Measurements from ENCODE around the gene STKLD1.

The STKLD1 gene

DNA sequence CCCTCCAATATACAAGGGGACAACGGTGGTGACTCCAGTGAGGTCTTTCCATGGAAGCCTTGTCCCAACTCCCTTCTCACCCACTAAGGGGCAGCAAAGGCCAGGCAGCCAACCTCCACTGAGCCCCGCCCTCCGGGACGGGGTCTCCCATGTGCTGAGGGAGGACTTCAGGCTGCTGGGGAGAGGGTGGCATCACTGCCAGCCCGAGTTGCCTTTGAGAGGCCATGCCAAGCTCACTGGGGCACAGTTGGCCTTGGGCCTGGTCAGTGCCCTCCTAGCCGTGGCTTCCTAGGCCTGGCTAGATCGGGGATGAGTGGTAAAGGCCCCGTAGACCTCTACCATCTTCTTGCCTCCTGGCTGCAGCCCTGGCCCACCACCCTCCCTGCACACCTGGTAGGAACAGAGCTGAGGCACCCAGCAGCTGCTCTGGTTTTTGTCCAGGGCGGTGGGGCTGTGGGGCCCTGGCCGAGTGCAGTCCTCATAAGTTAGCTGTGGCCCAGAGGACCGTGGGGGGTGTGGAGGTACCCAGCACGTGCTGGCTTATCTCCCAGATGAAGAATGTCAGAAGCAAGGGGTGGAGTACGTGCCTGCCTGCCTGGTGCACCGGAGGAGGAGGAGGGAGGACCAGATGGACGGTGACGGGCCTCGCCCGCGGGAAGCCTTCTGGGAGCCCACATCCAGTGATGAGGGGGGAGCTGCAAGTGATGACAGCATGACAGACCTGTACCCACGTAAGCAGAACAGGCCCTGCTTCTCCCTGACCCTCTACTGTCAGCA lies 16.6 kb upstream of the STKLD1 start:
- ChIA-PET POLR2A (ENCODE audit: low non-redundant PET) (interaction anchor here (0.6 kb wide), 1 partner anchor 13 kb away, joined by 3 read pairs; no protein-coding TSS in a partner anchor), CTCF (interaction anchor here (0.7 to 1.5 kb wide), 5 partner anchors 18 to 127 kb away, joined by 4 to 9 read pairs (median 5); no protein-coding TSS in a partner anchor)
- no peak for DNase-seq (ENCODE audit: low spot score)

GRCh38 chr9:133360400-133361393 lies 15.5 kb upstream of the STKLD1 start:
- no peak for DNase-seq (ENCODE audit: low spot score)
- peak overlapping the region; percentile 75 for H3K27ac ChIP-seq
- CTCF ChIA-PET, result interaction anchor here (0.6 to 1.3 kb wide), 4 partner anchors 14 to 44 kb away, joined by 3 to 5 read pairs (median 4); no protein-coding TSS in a partner anchor
- TF ChIP-seq, protein P1, sequence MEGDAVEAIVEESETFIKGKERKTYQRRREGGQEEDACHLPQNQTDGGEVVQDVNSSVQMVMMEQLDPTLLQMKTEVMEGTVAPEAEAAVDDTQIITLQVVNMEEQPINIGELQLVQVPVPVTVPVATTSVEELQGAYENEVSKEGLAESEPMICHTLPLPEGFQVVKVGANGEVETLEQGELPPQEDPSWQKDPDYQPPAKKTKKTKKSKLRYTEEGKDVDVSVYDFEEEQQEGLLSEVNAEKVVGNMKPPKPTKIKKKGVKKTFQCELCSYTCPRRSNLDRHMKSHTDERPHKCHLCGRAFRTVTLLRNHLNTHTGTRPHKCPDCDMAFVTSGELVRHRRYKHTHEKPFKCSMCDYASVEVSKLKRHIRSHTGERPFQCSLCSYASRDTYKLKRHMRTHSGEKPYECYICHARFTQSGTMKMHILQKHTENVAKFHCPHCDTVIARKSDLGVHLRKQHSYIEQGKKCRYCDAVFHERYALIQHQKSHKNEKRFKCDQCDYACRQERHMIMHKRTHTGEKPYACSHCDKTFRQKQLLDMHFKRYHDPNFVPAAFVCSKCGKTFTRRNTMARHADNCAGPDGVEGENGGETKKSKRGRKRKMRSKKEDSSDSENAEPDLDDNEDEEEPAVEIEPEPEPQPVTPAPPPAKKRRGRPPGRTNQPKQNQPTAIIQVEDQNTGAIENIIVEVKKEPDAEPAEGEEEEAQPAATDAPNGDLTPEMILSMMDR (conservative IDR thresholded peaks at IDR 0.05; ENCODE audit: low read depth), result no peak
- POLR2A ChIA-PET (ENCODE audit: low non-redundant PET), result interaction anchor here (0.6 kb wide), 1 partner anchor 29 kb away, joined by 4 read pairs; no protein-coding TSS in a partner anchor

More for the DNA sequence above, 16.6 kb upstream of the STKLD1 start:
- H3K27ac ChIP-seq, result peak overlapping the region; percentile 75
- TF ChIP-seq, protein P1 (conservative IDR thresholded peaks at IDR 0.05; ENCODE audit: low read depth), result no peak; the same call in 1 of the 2 replicates

DNA sequence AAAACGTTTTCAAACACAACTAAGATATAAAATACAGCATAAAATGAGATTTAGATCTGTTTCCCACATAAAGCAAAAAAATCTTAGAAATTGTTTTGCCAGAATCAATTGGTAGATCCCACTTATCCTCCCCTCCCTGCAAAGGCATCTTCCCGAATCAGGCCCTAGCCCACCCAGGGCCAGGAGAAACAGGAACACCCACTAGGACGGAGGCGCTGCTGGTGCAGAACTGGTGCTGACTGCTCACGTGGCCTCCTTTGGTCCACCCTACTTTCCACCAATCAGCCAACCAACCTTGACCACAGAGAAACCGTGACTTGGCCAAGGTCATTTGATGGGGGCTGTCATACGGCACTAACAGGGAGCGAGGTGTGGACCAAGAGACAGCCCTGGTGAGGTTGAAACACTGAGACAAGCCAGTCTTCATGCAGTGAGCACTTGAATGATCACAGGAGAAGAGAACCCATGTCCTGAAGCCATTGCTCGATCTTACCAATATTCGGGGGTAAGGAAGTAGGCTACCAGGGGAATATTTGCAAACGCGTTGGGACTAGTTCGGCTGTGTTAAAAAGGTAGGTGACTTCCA lies 14.6 kb upstream of the STKLD1 start:
- H3K27ac ChIP-seq, result peak overlapping the region; percentile 75
- TF ChIP-seq, protein P1 (conservative IDR thresholded peaks at IDR 0.05; ENCODE audit: low read depth), result no peak
- no peak for DNase-seq (ENCODE audit: low spot score)
- CTCF ChIA-PET, result no interaction called here
- POLR2A ChIA-PET (ENCODE audit: low non-redundant PET), result no interaction called here

DNA sequence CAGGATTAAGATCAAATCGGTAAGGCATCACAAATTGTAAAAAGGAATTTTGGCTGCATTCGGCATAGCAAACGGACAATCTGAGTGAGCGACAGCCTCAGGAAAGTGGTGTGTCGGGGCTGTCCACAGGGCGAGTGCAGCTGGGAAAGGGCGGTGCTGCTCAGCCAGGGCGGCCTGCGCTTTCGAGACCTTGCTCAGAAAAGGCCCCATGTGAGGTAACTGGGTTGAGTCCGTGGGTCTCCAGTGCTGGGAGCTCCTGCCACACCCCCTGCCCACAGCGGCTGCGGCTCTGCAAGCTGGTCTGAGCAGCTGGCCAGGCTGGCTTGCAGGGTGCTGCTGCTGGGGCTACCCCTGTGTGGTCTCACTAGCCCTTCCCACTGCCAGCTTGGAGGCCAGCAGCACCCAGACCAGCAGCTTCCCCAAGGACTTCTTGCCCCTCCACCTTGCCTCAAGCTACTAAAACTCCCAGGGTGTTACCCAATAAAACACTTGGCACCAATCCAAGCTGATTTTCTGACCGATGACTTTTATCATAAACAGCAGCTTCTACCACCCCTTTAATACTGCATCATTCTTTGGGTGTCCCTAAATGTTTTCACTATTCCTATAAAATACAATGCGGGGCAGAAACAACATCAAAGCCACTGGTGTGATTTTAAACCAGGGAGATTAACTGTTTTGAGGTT lies 13.7 kb upstream of the STKLD1 start:
- peak overlapping the region; percentile 75 for H3K27ac ChIP-seq
- DNase-seq (ENCODE audit: low spot score), result no peak
- ChIA-PET POLR2A (ENCODE audit: low non-redundant PET) (no interaction called here), CTCF (interaction anchor here (0.5 to 1.2 kb wide), 2 partner anchors 16 to 75 kb away, joined by 3 read pairs; no protein-coding TSS in a partner anchor)
- TF ChIP-seq, protein P1 (conservative IDR thresholded peaks at IDR 0.05; ENCODE audit: low read depth), result no peak

- DNase-seq (ENCODE audit: low spot score), result no peak
- CTCF ChIA-PET, result interaction anchor here (0.9 kb wide), 1 partner anchor 10 kb away, joined by 3 read pairs; the partner anchor contains the start of genes SURF1 and SURF2
- TF ChIP-seq, protein P1 (conservative IDR thresholded peaks at IDR 0.05; ENCODE audit: low read depth), result no peak
- POLR2A ChIA-PET (ENCODE audit: low non-redundant PET), result interaction anchor here (0.9 kb wide), 1 partner anchor 10 kb away, joined by 3 read pairs; the partner anchor contains the start of genes SURF1 and SURF2
- H3K27ac ChIP-seq, result peak overlapping the region; percentile 11
Measured at GRCh38 chr9:133366435-133366834, 9.7 kb upstream of the STKLD1 start.
